Mammary epithelial cell (primary cell): ENCODE results near the gene SPINT2.

ENCODE experiments used
- CTCF ChIP-seq, 2 donors: IDR thresholded peaks in 1 of 2; conservative IDR thresholded peaks in 1 of 2; 2 replicates each; pipeline ENCODE4 v1.5.1; 2011 to 2012; ENCODE audit warnings: inconsistent platforms in 2 of 2, low read length in 2 of 2, mild to moderate bottlenecking in 2 of 2, control low read depth in 1 of 2, low read depth in 1 of 2; ENCODE audit not compliant: insufficient read depth in 1 of 2; ENCODE audit errors: extremely low read depth in 1 of 2
- EZH2 ChIP-seq: IDR thresholded peaks from 2 replicates; pipeline ENCODE4 v1.6.1; 2012; ENCODE audit warnings: low read length, inconsistent platforms, borderline replicate concordance

GRCh38 chr19:38247126-38247525 lies 17.2 kb upstream of the SPINT2 start:
- no peak for TF ChIP-seq EZH2
- no peak for TF ChIP-seq CTCF (conservative IDR thresholded peaks at IDR 0.05 in 1 of 2, IDR thresholded peaks at IDR 0.05 in 1 of 2; ENCODE audit: extremely low read depth in 1 of 2, insufficient read depth in 1 of 2, low read depth in 1 of 2, low read length in 2 of 2)
